Fibroblast of mammary gland (primary cell): ENCODE measurements around the gene MTM1.

ENCODE experiments used
- DNase-seq: peaks from one replicate; pipeline ENCODE4 v3.0.0-alpha.2; 2010; ENCODE audit warnings: low read depth
- H3K4me3 ChIP-seq: 2 replicates; pipeline ENCODE4 v1.5.1; 2011; ENCODE audit warnings: low read depth, mild to moderate bottlenecking, low read length, moderate library complexity; ENCODE audit not compliant: control insufficient read depth
- CTCF ChIP-seq: conservative IDR thresholded peaks from 2 replicates; pipeline ENCODE4 v1.5.1; 2011; ENCODE audit warnings: low read depth, low read length, inconsistent platforms; ENCODE audit not compliant: control insufficient read depth, insufficient read depth

The MTM1 gene

DNA sequence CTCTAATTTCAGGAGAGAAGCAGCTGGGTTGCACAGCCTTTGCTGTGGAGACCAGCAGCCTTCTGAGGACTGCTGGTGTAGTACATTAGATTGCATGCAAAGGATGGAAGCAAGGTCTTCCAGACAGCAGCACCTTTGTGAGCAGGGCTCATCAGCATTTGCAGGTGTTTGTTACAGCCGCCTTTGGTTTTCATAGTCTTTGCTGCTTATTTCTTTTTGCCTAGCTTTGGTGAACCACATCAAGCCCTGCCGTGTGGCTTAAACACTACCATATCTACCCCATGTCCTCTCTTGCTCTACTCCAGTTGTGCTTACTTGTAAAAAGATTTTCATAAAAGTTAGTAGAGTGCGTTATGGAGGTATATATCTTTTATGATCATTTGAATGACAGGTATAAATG, 57.5 kb downstream of the MTM1 start:
- DNase-seq, result no peak
- TF ChIP-seq CTCF, result no peak
- H3K4me3 ChIP-seq, result no peak overlapping the region

- DNase-seq, result no peak
- TF ChIP-seq CTCF, result no peak
- H3K4me3 ChIP-seq, result no peak overlapping the region
Measured at GRCh38 chrX:150627957-150628356, 59.5 kb downstream of the MTM1 start.

DNA sequence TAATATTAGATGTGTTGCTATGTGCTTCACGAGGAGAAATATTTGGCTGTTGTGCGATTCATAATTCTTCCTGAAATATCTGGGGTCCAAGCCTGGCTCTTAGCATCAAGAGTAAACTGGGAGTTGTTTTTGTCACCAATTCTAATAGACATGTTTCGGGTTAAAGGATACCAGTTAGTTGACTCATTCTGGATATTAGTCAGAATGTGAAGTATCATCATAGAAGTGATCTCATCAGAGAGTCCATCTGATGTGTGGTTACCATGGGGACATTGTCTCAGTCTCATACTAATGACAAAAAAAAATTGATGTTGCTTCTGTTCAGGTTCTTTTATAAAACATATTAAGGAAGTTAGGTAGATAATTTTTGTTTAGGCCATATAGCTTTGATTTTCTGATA, 67.5 kb downstream of the MTM1 start:
- TF ChIP-seq CTCF, result no peak
- no peak overlapping the region for H3K4me3 ChIP-seq
- DNase-seq, result peak; percentile 83

GRCh38 chrX:150642423-150642822, 74.0 kb downstream of the MTM1 start:
- TF ChIP-seq CTCF, result no peak
- DNase-seq, result no peak
- H3K4me3 ChIP-seq, result no peak overlapping the region

- no peak overlapping the region for H3K4me3 ChIP-seq
- TF ChIP-seq CTCF, result peak; percentile 21
- peak; percentile 19 for DNase-seq
Measured at GRCh38 chrX:150643271-150643670, 74.8 kb downstream of the MTM1 start.

DNA sequence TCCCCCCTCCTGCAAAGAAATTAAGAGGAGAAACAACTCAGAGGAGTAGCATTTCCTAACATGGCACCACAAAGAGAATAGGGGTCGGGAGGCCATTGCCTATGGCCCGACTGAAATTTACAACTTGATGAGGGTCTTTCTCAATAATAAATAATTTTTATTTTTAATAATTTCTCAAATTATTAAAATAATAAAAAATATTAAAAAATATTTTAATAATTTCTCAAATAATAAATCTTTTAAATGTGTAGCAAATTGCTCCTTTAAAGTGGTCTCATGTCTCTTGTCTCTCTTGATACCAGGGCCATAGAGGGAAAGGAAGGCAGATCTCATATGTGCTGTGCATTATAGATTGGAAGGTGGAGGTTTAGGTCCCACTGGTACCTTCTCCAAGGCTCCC, 75.5 kb downstream of the MTM1 start:
- no peak overlapping the region for H3K4me3 ChIP-seq
- DNase-seq, result no peak

More for the DNA sequence above, 75.5 kb downstream of the MTM1 start:
- TF ChIP-seq CTCF, result no peak
